HG03103 (cell line): ENCODE data around the gene CLDND1.
"Not testable (repeated sequence)": the region's sequence is repeated elsewhere in the genome, so short reads cannot be mapped to it uniquely, and the experiment has no call there.

ENCODE experiments used
- ATAC-seq: cut with Tn5 transposase; IDR thresholded peaks from one replicate; pipeline ENCODE4 v1.9.1; 2021; ENCODE audit warnings: low read depth; ENCODE audit not compliant: unreplicated experiment

CLDND1 gene

GRCh38 chr3:98522544-98523281 lies at the start of gene CLDND1:
TSS of gene CLDND1 (minus strand) at chr3:98522902. CDS start at chr3:98521424, 1,478 bp downstream.
- ATAC-seq = peak; percentile 86

GRCh38 chr3:98568402-98568801 lies 45.7 kb upstream of the CLDND1 start:
- no peak for ATAC-seq

GRCh38 chr3:98567666-98568270 lies 45.1 kb upstream of the CLDND1 start:
- no peak for ATAC-seq

- ATAC-seq = no peak
Observed at GRCh38 chr3:98565843-98566242, 43.1 kb upstream of the CLDND1 start.

- ATAC-seq = no peak
Observed at GRCh38 chr3:98565237-98565643, 42.5 kb upstream of the CLDND1 start.

- ATAC-seq = no peak
Observed at GRCh38 chr3:98564282-98565005, 41.7 kb upstream of the CLDND1 start.

GRCh38 chr3:98563661-98564281 lies 41.1 kb upstream of the CLDND1 start:
- peak; percentile 45 for ATAC-seq

- no peak for ATAC-seq
Observed at GRCh38 chr3:98561727-98562521, 39.2 kb upstream of the CLDND1 start.

- ATAC-seq = no peak
Observed at GRCh38 chr3:98560911-98561310, 38.2 kb upstream of the CLDND1 start.

- ATAC-seq = not testable (repeated sequence)
Observed at GRCh38 chr3:98559769-98560168, 37.1 kb upstream of the CLDND1 start.

GRCh38 chr3:98558100-98558827 lies 35.6 kb upstream of the CLDND1 start:
- ATAC-seq = no peak

GRCh38 chr3:98557324-98558010 lies 34.8 kb upstream of the CLDND1 start:
- ATAC-seq = no peak

- peak; percentile 75 for ATAC-seq
Observed at GRCh38 chr3:98556164-98557130, 33.7 kb upstream of the CLDND1 start.

- ATAC-seq = no peak
Observed at GRCh38 chr3:98555025-98555379, 32.3 kb upstream of the CLDND1 start.

- no peak for ATAC-seq
Observed at GRCh38 chr3:98554580-98554979, 31.9 kb upstream of the CLDND1 start.

- no peak for ATAC-seq
Observed at GRCh38 chr3:98553753-98554152, 31.1 kb upstream of the CLDND1 start.

GRCh38 chr3:98553021-98553563 lies 30.4 kb upstream of the CLDND1 start:
- ATAC-seq = no peak
